H9 (cell line): ENCODE data around the gene PPP2R5E. TPM values are rescaled to one million over a fixed set of nuclear protein-coding genes. Genes with fewer than 3 reads are reported as not detected.

Experiments used
- DNase-seq: peaks from one replicate; pipeline ENCODE4 v3.0.0-alpha.2; 2017
- H2AFZ ChIP-seq: one replicate; pipeline ENCODE4 v1.6.1; 2013; ENCODE audit warnings: mild to moderate bottlenecking, low read length, control low read depth, moderate library complexity
- H2AK5ac ChIP-seq: 2 replicates; pipeline ENCODE4 v1.6.1; 2013; ENCODE audit warnings: low read length, control low read depth, mixed read lengths; ENCODE audit not compliant: insufficient read length
- H2BK120ac ChIP-seq: one replicate; pipeline ENCODE4 v1.6.1; 2013; ENCODE audit warnings: low read depth, mild to moderate bottlenecking, low read length, control low read depth, inconsistent platforms; ENCODE audit not compliant: poor library complexity, severe bottlenecking
- H2BK12ac ChIP-seq: 2 replicates; pipeline ENCODE4 v1.6.1; 2013; ENCODE audit warnings: low read length, control low read depth, mixed read lengths, low read depth; ENCODE audit not compliant: insufficient read length
- H2BK15ac ChIP-seq: 2 replicates; pipeline ENCODE4 v1.6.1; 2013; ENCODE audit warnings: low read depth, low read length, control low read depth
- H2BK20ac ChIP-seq: one replicate; pipeline ENCODE4 v1.6.1; 2013; ENCODE audit warnings: low read depth, mild to moderate bottlenecking, low read length, control low read depth, inconsistent platforms; ENCODE audit not compliant: poor library complexity, severe bottlenecking
- H2BK5ac ChIP-seq: 2 replicates; pipeline ENCODE4 v1.6.1; 2013; ENCODE audit warnings: low read length, control low read depth, mixed read lengths; ENCODE audit not compliant: insufficient read length
- H3K14ac ChIP-seq: 2 replicates; pipeline ENCODE4 v1.6.1; 2013; ENCODE audit warnings: low read length, control low read depth; ENCODE audit not compliant: insufficient read depth
- H3K18ac ChIP-seq: 2 replicates; pipeline ENCODE4 v1.6.1; 2013; ENCODE audit warnings: low read depth, mild to moderate bottlenecking, mixed read lengths, low read length, control low read depth; ENCODE audit not compliant: insufficient read length
- H3K23ac ChIP-seq: 2 replicates; pipeline ENCODE4 v1.6.1; 2013; ENCODE audit warnings: low read length, control low read depth, mixed read lengths, low read depth; ENCODE audit not compliant: insufficient read length
- H3K23me2 ChIP-seq: 2 replicates; pipeline ENCODE4 v1.6.1; 2013; ENCODE audit warnings: low read depth, mild to moderate bottlenecking, mixed read lengths, low read length, control low read depth; ENCODE audit not compliant: insufficient read length, poor library complexity, severe bottlenecking
- H3K27ac ChIP-seq: 2 replicates; pipeline ENCODE4 v1.5.1; 2013; ENCODE audit warnings: low read length, control low read depth, mixed read lengths, low read depth; ENCODE audit not compliant: insufficient read length
- H3K27me3 ChIP-seq: 2 replicates; pipeline ENCODE4 v1.6.1; 2013; ENCODE audit warnings: low read length, control low read depth, inconsistent platforms; ENCODE audit not compliant: insufficient read depth
- H3K4ac ChIP-seq: 2 replicates; pipeline ENCODE4 v1.6.1; 2013; ENCODE audit warnings: low read depth, mild to moderate bottlenecking, control low read depth, inconsistent platforms, low read length, moderate library complexity
- H3K4me1 ChIP-seq: 2 replicates; pipeline ENCODE4 v1.6.1; 2013; ENCODE audit warnings: low read length, control low read depth, inconsistent platforms; ENCODE audit not compliant: insufficient read depth
- H3K4me2 ChIP-seq: 2 replicates; pipeline ENCODE4 v1.6.1; 2013; ENCODE audit warnings: low read length, control low read depth, mixed read lengths; ENCODE audit not compliant: insufficient read length, insufficient read depth
- H3K56ac ChIP-seq: 2 replicates; pipeline ENCODE4 v1.6.1; 2013; ENCODE audit warnings: low read depth, mild to moderate bottlenecking, mixed read lengths, low read length, control low read depth; ENCODE audit not compliant: insufficient read length
- H3K79me1 ChIP-seq: 2 replicates; pipeline ENCODE4 v1.6.1; 2013; ENCODE audit warnings: low read depth, mild to moderate bottlenecking, moderate library complexity, low read length, control low read depth, inconsistent platforms; ENCODE audit not compliant: insufficient read depth, poor library complexity, severe bottlenecking
- H3K79me2 ChIP-seq: 2 replicates; pipeline ENCODE4 v1.6.1; 2013; ENCODE audit warnings: low read length, control low read depth, inconsistent platforms; ENCODE audit not compliant: insufficient read depth
- H3K9ac ChIP-seq: 2 replicates; pipeline ENCODE4 v1.6.1; 2013; ENCODE audit warnings: low read length, control low read depth, mixed read lengths; ENCODE audit not compliant: insufficient read length; ENCODE audit errors: extremely low read depth
- H3K9me3 ChIP-seq: one replicate; pipeline ENCODE4 v1.6.1; 2013; ENCODE audit warnings: low read depth, low read length, inconsistent platforms; ENCODE audit not compliant: control insufficient read depth
- H3T11ph ChIP-seq: one replicate; pipeline ENCODE4 v1.6.1; 2013; ENCODE audit warnings: mild to moderate bottlenecking, low read length, control low read depth, inconsistent platforms
- H4K20me1 ChIP-seq: one replicate; pipeline ENCODE4 v1.6.1; 2013; ENCODE audit not compliant: control insufficient read depth, insufficient read length, insufficient read depth
- H4K5ac ChIP-seq: 2 replicates; pipeline ENCODE4 v1.6.1; 2013; ENCODE audit warnings: low read depth, mild to moderate bottlenecking, mixed read lengths, low read length, control low read depth; ENCODE audit not compliant: insufficient read length
- H4K8ac ChIP-seq: replicated peaks from 2 replicates; pipeline ENCODE4 v1.6.1; 2013; ENCODE audit warnings: low read length, control low read depth, mixed read lengths, low read depth; ENCODE audit not compliant: insufficient read length
- H4K91ac ChIP-seq: 2 replicates; pipeline ENCODE4 v1.6.1; 2013; ENCODE audit warnings: low read depth, mild to moderate bottlenecking, moderate library complexity, mixed read lengths, low read length, control low read depth; ENCODE audit not compliant: insufficient read length
- H3K27ac Mint-ChIP-seq, 3 experiments: 2 replicates in 2 of 3; 3 replicates in 1 of 3; pipeline ENCODE4 v1.8.0; 2020 to 2021; ENCODE audit warnings: mixed read lengths in 3 of 3, mild to moderate bottlenecking in 1 of 3, moderate library complexity in 1 of 3
- H3K27me3 Mint-ChIP-seq: 2 replicates; pipeline ENCODE4 v1.8.0; 2021; ENCODE audit warnings: low read depth, mild to moderate bottlenecking, moderate library complexity, mixed read lengths
- H3K36me3 Mint-ChIP-seq, 3 experiments: 2 replicates in 2 of 3; 3 replicates in 1 of 3; pipeline ENCODE4 v1.8.0; 2020 to 2021; ENCODE audit warnings: low read depth in 3 of 3, mixed read lengths in 3 of 3; ENCODE audit not compliant: insufficient read depth in 1 of 3
- H3K4me1 Mint-ChIP-seq, 2 experiments: 2 replicates each; pipeline ENCODE4 v1.8.0; 2020; ENCODE audit warnings: mixed read lengths in 2 of 2
- H3K4me3 Mint-ChIP-seq, 2 experiments: 2 replicates in 1 of 2; 3 replicates in 1 of 2; pipeline ENCODE4 v1.8.0; 2020 to 2021; ENCODE audit warnings: mild to moderate bottlenecking in 2 of 2, mixed read lengths in 2 of 2, moderate library complexity in 1 of 2
- H3K9me3 Mint-ChIP-seq, 2 experiments: 2 replicates in 1 of 2; 3 replicates in 1 of 2; pipeline ENCODE4 v1.8.0; 2020; ENCODE audit warnings: mild to moderate bottlenecking in 2 of 2, mixed read lengths in 2 of 2, moderate library complexity in 1 of 2
- CTCF ChIP-seq: fragments of 200-600 bp; sonication (generic); conservative IDR thresholded peaks from 3 replicates; pipeline ENCODE4 v1.8.0; 2021; ENCODE audit warnings: antibody characterized with exemption, mild to moderate bottlenecking
- WGBS: extraction: QIAGEN DNeasy Blood & Tissue Kit; methylation state at CpG from one replicate; pipeline ENCODE4 v1.1.7; 2013; ENCODE audit warnings: missing lambda C conversion rate, low lambda C conversion rate, mixed read lengths; ENCODE audit not compliant: insufficient read length; ENCODE audit errors: extremely low coverage; 5-methylcytosine and 5-hydroxymethylcytosine counted together
- total RNA-seq: library from RNA; stranded (reverse); gene quantifications from 2 replicates; pipeline ENCODE4 v1.2.1, GENCODE V29; 2021

The PPP2R5E gene
- total RNA-seq, 1 experiment from 2014 or later: 65.8 TPM

- no peak for TF ChIP-seq CTCF
- H3K27me3 ChIP-seq: no peaks in the 10 kb centered on the region
- no peaks in the 10 kb centered on the region for H3K79me1 ChIP-seq
- Mint-ChIP-seq H3K4me1 (no peaks in the 10 kb centered on the region), H3K9me3 (peaks cover 13 to 15% of the 10 kb centered on the region in 2 experiments; a peak in 4 of 5 replicates), H3K36me3 (peaks cover 22 to 37% (median 29%) of the 10 kb centered on the region in 3 experiments), H3K4me3 (no peak overlapping the region), H3K27ac (no peak overlapping the region; a peak in 1 of 7 replicates), H3K27me3 (no peaks in the 10 kb centered on the region)
- H3K9me3 ChIP-seq: no peaks in the 10 kb centered on the region
- H3K79me2 ChIP-seq: no peaks in the 10 kb centered on the region
- H2BK12ac ChIP-seq: no peak overlapping the region
- no peak overlapping the region for H4K91ac ChIP-seq
- no peak overlapping the region for H3K9ac ChIP-seq
- DNase-seq: no peak
- H3T11ph ChIP-seq: no peak overlapping the region
- no peak overlapping the region for H3K27ac ChIP-seq
- H2AK5ac ChIP-seq: no peak overlapping the region
- H3K4ac ChIP-seq: no peak overlapping the region
- no peak overlapping the region for H3K23ac ChIP-seq
- no peaks in the 10 kb centered on the region; the same call in 1 of the 2 replicates for H3K4me1 ChIP-seq
- no peak overlapping the region for H3K4me2 ChIP-seq
- H4K5ac ChIP-seq: no peak overlapping the region
- no peak overlapping the region for H2BK120ac ChIP-seq
- WGBS: no CpG with 5 or more reads among the region's 4 CpGs
- no peak overlapping the region for H3K56ac ChIP-seq
- H3K14ac ChIP-seq: no peak overlapping the region
- H4K20me1 ChIP-seq: no peaks in the 10 kb centered on the region
- H2BK20ac ChIP-seq: no peak overlapping the region
- no peak overlapping the region for H3K18ac ChIP-seq
- no peak overlapping the region for H2BK5ac ChIP-seq
- H3K23me2 ChIP-seq: no peaks in the 10 kb centered on the region
- H2BK15ac ChIP-seq: no peak overlapping the region
- H2AFZ ChIP-seq: no peak overlapping the region
- H4K8ac ChIP-seq: no peak overlapping the region
These were observed 172.1 kb downstream of the PPP2R5E start for GRCh38 chr14:63371033-63371432.
